GM23338 (cell line): ENCODE results near the gene CNTN5. TPM values are rescaled to one million over a fixed set of nuclear protein-coding genes. Genes with fewer than 3 reads are reported as not detected.
"Not testable (repeated sequence)": the region's sequence is repeated elsewhere in the genome, so short reads cannot be mapped to it uniquely, and the experiment has no call there.

Source experiments
- ATAC-seq: fragments of 200-7000 bp; cut with Tn5 transposase; 3 replicates; pipeline ENCODE4 v1.9.1; 2020
- DNase-seq: peaks from one replicate; pipeline ENCODE4 v3.0.0-alpha.2; 2015; ENCODE audit warnings: low spot score
- H2AFZ ChIP-seq: fragments of 200-600 bp; sonication (generic); 2 replicates; pipeline ENCODE4 v1.8.0; 2016; ENCODE audit warnings: antibody characterized with exemption, mild to moderate bottlenecking, moderate library complexity
- H3F3A ChIP-seq: fragments of 200-600 bp; sonication (generic); replicated peaks from 2 replicates; pipeline ENCODE4 v1.8.0; 2017; ENCODE audit warnings: antibody characterized with exemption, mixed run types, low read depth
- H3K27ac ChIP-seq: fragments of 200-600 bp; sonication (generic); 2 replicates; pipeline ENCODE4 v1.6.1; 2016; ENCODE audit warnings: low read depth
- H3K27me3 ChIP-seq: fragments of 200-600 bp; sonication (generic); 2 replicates; pipeline ENCODE4 v1.8.0; 2016; ENCODE audit warnings: mild to moderate bottlenecking, mixed run types, moderate library complexity; ENCODE audit not compliant: insufficient read depth
- H3K36me3 ChIP-seq: fragments of 200-600 bp; sonication (generic); 2 replicates; pipeline ENCODE4 v1.8.0; 2016; ENCODE audit warnings: mild to moderate bottlenecking; ENCODE audit not compliant: insufficient read depth
- H3K4me1 ChIP-seq: fragments of 200-600 bp; sonication (generic); 2 replicates; pipeline ENCODE4 v1.8.0; 2016; ENCODE audit warnings: mild to moderate bottlenecking, moderate library complexity; ENCODE audit not compliant: insufficient read depth
- H3K4me2 ChIP-seq: fragments of 200-600 bp; sonication (generic); 2 replicates; pipeline ENCODE4 v1.7.1; 2017; ENCODE audit warnings: mixed run types
- H3K4me3 ChIP-seq: fragments of 200-600 bp; sonication (generic); 2 replicates; pipeline ENCODE4 v1.6.1; 2016; ENCODE audit warnings: mixed run types
- H3K79me2 ChIP-seq: fragments of 200-600 bp; sonication (generic); replicated peaks from 2 replicates; pipeline ENCODE4 v1.8.0; 2017; ENCODE audit warnings: mild to moderate bottlenecking; ENCODE audit not compliant: insufficient read depth
- H3K9me2 ChIP-seq: fragments of 200-600 bp; sonication (generic); 2 replicates; pipeline ENCODE4 v1.8.0; 2017; ENCODE audit not compliant: insufficient read depth
- H4K20me1 ChIP-seq: fragments of 200-600 bp; sonication (generic); replicated peaks from 2 replicates; pipeline ENCODE4 v1.8.0; 2017; ENCODE audit warnings: mild to moderate bottlenecking; ENCODE audit not compliant: insufficient read depth
- H3K27ac Mint-ChIP-seq: 2 replicates; pipeline ENCODE4 v1.8.0; 2020; ENCODE audit warnings: inconsistent platforms, mild to moderate bottlenecking, moderate library complexity, mixed read lengths
- H3K27me3 Mint-ChIP-seq: 3 replicates; pipeline ENCODE4 v1.8.0; 2022; ENCODE audit warnings: low read depth, mild to moderate bottlenecking, moderate library complexity, mixed read lengths, inconsistent platforms; ENCODE audit not compliant: insufficient read depth, poor library complexity
- H3K36me3 Mint-ChIP-seq: 3 replicates; pipeline ENCODE4 v1.8.0; 2021; ENCODE audit warnings: low read depth, mild to moderate bottlenecking, inconsistent platforms, moderate library complexity, mixed read lengths
- H3K4me1 Mint-ChIP-seq: 3 replicates; pipeline ENCODE4 v1.8.0; 2020; ENCODE audit warnings: mild to moderate bottlenecking, inconsistent platforms, mixed read lengths
- H3K4me3 Mint-ChIP-seq: 3 replicates; pipeline ENCODE4 v1.8.0; 2021; ENCODE audit warnings: moderate library complexity, mild to moderate bottlenecking, inconsistent platforms, mixed read lengths
- H3K9me3 Mint-ChIP-seq: 3 replicates; pipeline ENCODE4 v1.8.0; 2020; ENCODE audit warnings: moderate library complexity, mild to moderate bottlenecking, inconsistent platforms, mixed read lengths
- CREB1 ChIP-seq: fragments of 250-450 bp; sonication (Bioruptor Pico); IDR thresholded peaks from 2 replicates; pipeline ENCODE4 v1.5.0; 2020; ENCODE audit warnings: low read depth, mild to moderate bottlenecking, moderate library complexity
- EZH2 ChIP-seq: fragments of 200-600 bp; sonication (generic); IDR thresholded peaks from one replicate; pipeline ENCODE4 v1.8.0; 2017; ENCODE audit warnings: antibody characterized with exemption, mild to moderate bottlenecking, low read depth; ENCODE audit not compliant: unreplicated experiment
- EZH2phosphoT487 ChIP-seq: fragments of 200-600 bp; sonication (generic); IDR thresholded peaks from one replicate; pipeline ENCODE4 v1.8.1; 2018; ENCODE audit warnings: antibody characterized with exemption; ENCODE audit not compliant: unreplicated experiment
- NANOG ChIP-seq: IDR thresholded peaks from 2 replicates; pipeline ENCODE4 v1.6.1; 2016; ENCODE audit warnings: antibody characterized with exemption, borderline replicate concordance
- POLR2AphosphoS5 ChIP-seq: IDR thresholded peaks from 2 replicates; pipeline ENCODE4 v1.6.1; 2016; ENCODE audit warnings: antibody characterized with exemption, low read depth
- REST ChIP-seq: IDR thresholded peaks from one replicate; pipeline ENCODE4 v1.6.1; 2018; ENCODE audit warnings: antibody characterized with exemption; ENCODE audit not compliant: unreplicated experiment
- STAT1 ChIP-seq: IDR thresholded peaks from one replicate; pipeline ENCODE4 v1.6.1; 2016; ENCODE audit warnings: antibody characterized with exemption; ENCODE audit not compliant: unreplicated experiment
- ZNF114 ChIP-seq: fragments of 250-450 bp; sonication (Bioruptor Pico); IDR thresholded peaks from 2 replicates; pipeline ENCODE4 v1.5.0; 2020; ENCODE audit warnings: mild to moderate bottlenecking, moderate library complexity
- ZNF331 ChIP-seq: fragments of 250-450 bp; sonication (Bioruptor Pico); IDR thresholded peaks from 2 replicates; pipeline ENCODE4 v1.5.0; 2020; ENCODE audit warnings: low read depth, mild to moderate bottlenecking, moderate library complexity
- polyA plus RNA-seq: library from polyadenylated mRNA; unstranded; fragments of >200 nt; fragmentation: Nextera tagmentation; extraction: Ambion mirVana; gene quantifications from 2 replicates; pipeline ENCODE4 v1.2.1, GENCODE V29; 2016
- total RNA-seq: library from RNA; depleted of rRNA; stranded (reverse); fragments of >200 nt; shearing (Covaris generic); gene quantifications from 2 replicates; pipeline ENCODE4 v1.2.3, GENCODE V29; 2014
- TF ChIP-seq, protein P1 (sequence below): IDR thresholded peaks from 2 replicates; pipeline ENCODE4 v1.6.1; 2016; ENCODE audit warnings: antibody characterized with exemption
- TF ChIP-seq, protein P2 (sequence below), 2 experiments: fragments of 200-600 bp in 1 of 2; sonication (generic) in 1 of 2; conservative IDR thresholded peaks; 2 replicates each; pipeline versions ENCODE4 v1.5.1 to v1.6.1; 2016 to 2017; ENCODE audit warnings: antibody characterized with exemption in 2 of 2, low read depth in 2 of 2, mild to moderate bottlenecking in 2 of 2, moderate library complexity in 1 of 2

Gene CNTN5
- total and polyA plus RNA-seq, 2 experiments from 2014 or later: not detected

- no peaks in the 10 kb centered on the region for H3K36me3 Mint-ChIP-seq
- DNase-seq (no peak), ATAC-seq (no peak)
- H3K4me2 ChIP-seq: no peak overlapping the region
- H3K27me3 ChIP-seq: no peaks in the 10 kb centered on the region
- H3K27me3 Mint-ChIP-seq: peaks cover 2% of the 10 kb centered on the region
- no peak overlapping the region for H2AFZ ChIP-seq
- H3F3A ChIP-seq: no peaks in the 10 kb centered on the region
- H3K4me1 Mint-ChIP-seq: peaks cover 8% of the 10 kb centered on the region
- H3K4me1 ChIP-seq: 0 out of 2 replicates have a peak, but pooled peaks cover 5% of the 10 kb centered on the region
- no peaks in the 10 kb centered on the region for H3K79me2 ChIP-seq
- no peak overlapping the region for H3K27ac ChIP-seq
- no peaks in the 10 kb centered on the region for H4K20me1 ChIP-seq
- H3K4me3 Mint-ChIP-seq: no peak overlapping the region
- H3K9me2 ChIP-seq: no peaks in the 10 kb centered on the region
- no peak overlapping the region for H3K4me3 ChIP-seq
- no peaks in the 10 kb centered on the region for H3K9me3 Mint-ChIP-seq
- H3K36me3 ChIP-seq: no peaks in the 10 kb centered on the region
- TF ChIP-seq, protein P1, sequence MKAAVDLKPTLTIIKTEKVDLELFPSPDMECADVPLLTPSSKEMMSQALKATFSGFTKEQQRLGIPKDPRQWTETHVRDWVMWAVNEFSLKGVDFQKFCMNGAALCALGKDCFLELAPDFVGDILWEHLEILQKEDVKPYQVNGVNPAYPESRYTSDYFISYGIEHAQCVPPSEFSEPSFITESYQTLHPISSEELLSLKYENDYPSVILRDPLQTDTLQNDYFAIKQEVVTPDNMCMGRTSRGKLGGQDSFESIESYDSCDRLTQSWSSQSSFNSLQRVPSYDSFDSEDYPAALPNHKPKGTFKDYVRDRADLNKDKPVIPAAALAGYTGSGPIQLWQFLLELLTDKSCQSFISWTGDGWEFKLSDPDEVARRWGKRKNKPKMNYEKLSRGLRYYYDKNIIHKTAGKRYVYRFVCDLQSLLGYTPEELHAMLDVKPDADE: no peak
- TF ChIP-seq POLR2AphosphoS5 (no peak), NANOG (no peak), ZNF114 (CRISPR knock-in tag) (no peak), ZNF331 (CRISPR knock-in tag) (no peak)
- H3K27ac Mint-ChIP-seq: no peak overlapping the region
These were observed 260.6 kb downstream of the CNTN5 start for GRCh38 chr11:99281331-99281730.

GRCh38 chr11:99297925-99298324 lies 277.2 kb downstream of the CNTN5 start:
- peaks cover 11% of the 10 kb centered on the region; the same call in 2 of the 3 replicates for H3K9me3 Mint-ChIP-seq
- not testable (repeated sequence) for H3K27me3 Mint-ChIP-seq, H3K4me3 ChIP-seq, H3K4me1 ChIP-seq, H3K27ac Mint-ChIP-seq, H3K36me3 Mint-ChIP-seq, H3K9me2 ChIP-seq, H3K4me3 Mint-ChIP-seq, H3K36me3 ChIP-seq, H3F3A ChIP-seq, H3K4me1 Mint-ChIP-seq, H3K27me3 ChIP-seq, H2AFZ ChIP-seq, H3K4me2 ChIP-seq, H4K20me1 ChIP-seq, H3K79me2 ChIP-seq, H3K27ac ChIP-seq
- peak; percentile 60 for ATAC-seq
- TF ChIP-seq, protein P2, sequence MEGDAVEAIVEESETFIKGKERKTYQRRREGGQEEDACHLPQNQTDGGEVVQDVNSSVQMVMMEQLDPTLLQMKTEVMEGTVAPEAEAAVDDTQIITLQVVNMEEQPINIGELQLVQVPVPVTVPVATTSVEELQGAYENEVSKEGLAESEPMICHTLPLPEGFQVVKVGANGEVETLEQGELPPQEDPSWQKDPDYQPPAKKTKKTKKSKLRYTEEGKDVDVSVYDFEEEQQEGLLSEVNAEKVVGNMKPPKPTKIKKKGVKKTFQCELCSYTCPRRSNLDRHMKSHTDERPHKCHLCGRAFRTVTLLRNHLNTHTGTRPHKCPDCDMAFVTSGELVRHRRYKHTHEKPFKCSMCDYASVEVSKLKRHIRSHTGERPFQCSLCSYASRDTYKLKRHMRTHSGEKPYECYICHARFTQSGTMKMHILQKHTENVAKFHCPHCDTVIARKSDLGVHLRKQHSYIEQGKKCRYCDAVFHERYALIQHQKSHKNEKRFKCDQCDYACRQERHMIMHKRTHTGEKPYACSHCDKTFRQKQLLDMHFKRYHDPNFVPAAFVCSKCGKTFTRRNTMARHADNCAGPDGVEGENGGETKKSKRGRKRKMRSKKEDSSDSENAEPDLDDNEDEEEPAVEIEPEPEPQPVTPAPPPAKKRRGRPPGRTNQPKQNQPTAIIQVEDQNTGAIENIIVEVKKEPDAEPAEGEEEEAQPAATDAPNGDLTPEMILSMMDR (conservative IDR thresholded peaks at IDR 0.05; ENCODE audit: low read depth in 2 of 2): peak; percentile 63 to 64
- peak; percentile 55 for DNase-seq

GRCh38 chr11:99307510-99308088 lies 286.9 kb downstream of the CNTN5 start:
- no peaks in the 10 kb centered on the region for H4K20me1 ChIP-seq
- no peak overlapping the region for H3K27ac ChIP-seq
- ATAC-seq: no peak
- no peaks in the 10 kb centered on the region for H3K27me3 ChIP-seq
- no peak overlapping the region for H3K4me2 ChIP-seq
- no peaks in the 10 kb centered on the region; the same call in 2 of the 3 replicates for H3K4me1 Mint-ChIP-seq
- no peaks in the 10 kb centered on the region for H3K36me3 Mint-ChIP-seq
- no peaks in the 10 kb centered on the region for H3K9me2 ChIP-seq
- no peak overlapping the region for H3K27ac Mint-ChIP-seq
- no peaks in the 10 kb centered on the region for H3K79me2 ChIP-seq
- no peaks in the 10 kb centered on the region for H3F3A ChIP-seq
- no peak for DNase-seq
- H3K4me3 ChIP-seq: no peak overlapping the region
- no peaks in the 10 kb centered on the region for H3K27me3 Mint-ChIP-seq
- H3K36me3 ChIP-seq: no peaks in the 10 kb centered on the region
- H3K9me3 Mint-ChIP-seq: no peaks in the 10 kb centered on the region
- H3K4me3 Mint-ChIP-seq: no peak overlapping the region
- H2AFZ ChIP-seq: no peak overlapping the region
- no peaks in the 10 kb centered on the region for H3K4me1 ChIP-seq
- TF ChIP-seq CREB1 (CRISPR knock-in tag) (no peak), EZH2 (no peak), NANOG (no peak), EZH2phosphoT487 (no peak), REST (no peak), STAT1 (no peak), ZNF331 (CRISPR knock-in tag) (no peak)
